B cell (primary cell): ENCODE results near the gene PCBP3.

Experiments
- EZH2 ChIP-seq: IDR thresholded peaks from 2 replicates; pipeline ENCODE4 v1.6.1; 2012; ENCODE audit warnings: borderline replicate concordance, low read depth, mild to moderate bottlenecking, moderate library complexity, low read length; ENCODE audit not compliant: insufficient read depth, poor library complexity, severe bottlenecking
- TF ChIP-seq, protein P1 (sequence below): fragments of 200-600 bp; IDR thresholded peaks from one replicate; pipeline ENCODE4 v1.8.0; 2022; ENCODE audit warnings: antibody characterized with exemption, mild to moderate bottlenecking

DNA sequence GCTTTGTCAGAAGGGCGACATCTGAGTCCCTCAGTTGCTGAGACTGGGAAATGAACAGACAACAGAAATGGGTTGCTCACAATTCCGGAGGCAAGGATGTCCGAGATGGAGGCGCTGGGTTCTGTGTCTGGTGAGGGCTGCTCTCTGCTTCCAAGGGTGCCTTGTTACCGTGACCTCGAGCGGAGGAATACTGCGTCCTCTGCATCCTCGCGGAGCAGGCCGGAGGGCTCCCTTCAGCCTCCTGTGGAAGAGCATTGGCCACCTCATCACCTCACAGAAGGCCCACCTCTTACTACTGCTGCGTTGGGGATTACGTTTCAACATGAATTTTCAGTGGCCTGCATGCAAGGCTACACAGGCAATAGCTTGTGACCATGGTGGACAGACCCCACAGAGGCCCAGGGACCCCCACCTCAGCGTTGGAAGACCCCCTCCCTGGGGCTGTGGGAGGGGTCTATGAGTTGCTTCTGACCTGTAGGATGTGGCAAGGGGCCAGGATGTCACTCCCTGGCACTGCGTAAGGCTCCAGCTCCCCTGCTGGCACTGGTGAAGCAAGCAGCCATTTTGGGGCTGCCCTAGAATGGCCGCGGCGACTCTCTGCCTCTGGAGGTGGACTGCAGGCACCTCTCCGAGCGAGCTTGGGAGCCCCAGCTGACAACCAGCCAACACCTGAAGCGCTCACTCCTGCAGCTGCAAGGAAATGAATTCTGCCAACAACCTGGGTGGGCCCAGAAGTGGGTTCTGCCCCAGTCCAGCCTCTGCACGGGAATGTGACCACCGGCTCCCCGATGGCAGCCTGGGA lies 301.7 kb downstream of the PCBP3 start:
- TF ChIP-seq, protein P1, sequence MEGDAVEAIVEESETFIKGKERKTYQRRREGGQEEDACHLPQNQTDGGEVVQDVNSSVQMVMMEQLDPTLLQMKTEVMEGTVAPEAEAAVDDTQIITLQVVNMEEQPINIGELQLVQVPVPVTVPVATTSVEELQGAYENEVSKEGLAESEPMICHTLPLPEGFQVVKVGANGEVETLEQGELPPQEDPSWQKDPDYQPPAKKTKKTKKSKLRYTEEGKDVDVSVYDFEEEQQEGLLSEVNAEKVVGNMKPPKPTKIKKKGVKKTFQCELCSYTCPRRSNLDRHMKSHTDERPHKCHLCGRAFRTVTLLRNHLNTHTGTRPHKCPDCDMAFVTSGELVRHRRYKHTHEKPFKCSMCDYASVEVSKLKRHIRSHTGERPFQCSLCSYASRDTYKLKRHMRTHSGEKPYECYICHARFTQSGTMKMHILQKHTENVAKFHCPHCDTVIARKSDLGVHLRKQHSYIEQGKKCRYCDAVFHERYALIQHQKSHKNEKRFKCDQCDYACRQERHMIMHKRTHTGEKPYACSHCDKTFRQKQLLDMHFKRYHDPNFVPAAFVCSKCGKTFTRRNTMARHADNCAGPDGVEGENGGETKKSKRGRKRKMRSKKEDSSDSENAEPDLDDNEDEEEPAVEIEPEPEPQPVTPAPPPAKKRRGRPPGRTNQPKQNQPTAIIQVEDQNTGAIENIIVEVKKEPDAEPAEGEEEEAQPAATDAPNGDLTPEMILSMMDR = no peak
- TF ChIP-seq EZH2 = no peak
